ENCODE results near the gene MTCH2.

DNA sequence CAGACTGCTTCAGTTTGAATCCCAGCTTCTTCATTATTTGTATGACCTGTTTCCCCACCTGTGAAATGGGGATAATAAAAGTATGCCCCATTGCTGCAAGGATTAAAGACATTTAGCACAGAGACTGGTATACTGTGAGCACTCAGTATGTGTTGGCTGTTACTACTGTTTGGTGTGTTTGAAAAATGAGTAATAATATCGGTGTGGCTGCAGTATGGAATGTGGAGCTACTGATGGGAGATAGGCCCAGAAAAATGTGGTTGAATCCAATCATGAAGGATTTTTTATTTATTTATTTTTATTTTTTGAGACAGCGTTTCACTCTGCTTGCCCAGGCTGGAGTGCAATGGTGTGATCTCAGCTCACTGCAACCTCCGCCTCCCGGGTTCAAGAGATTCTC is 39.1 kb downstream of the MTCH2 start:
- no peak for TF ChIP-seq CTCF (conservative IDR thresholded peaks at IDR 0.05 in 1 of 2, IDR thresholded peaks at IDR 0.05 in 1 of 2; ENCODE audit: extremely low read depth in 1 of 2, insufficient read depth in 1 of 2, low read depth in 1 of 2, low read length in 2 of 2)
- TF ChIP-seq EZH2 (IDR thresholded peaks at IDR 0.05; ENCODE audit: borderline replicate concordance, low read length): no peak
